ENCODE data around the gene CHST9.

CHST9 gene

DNA sequence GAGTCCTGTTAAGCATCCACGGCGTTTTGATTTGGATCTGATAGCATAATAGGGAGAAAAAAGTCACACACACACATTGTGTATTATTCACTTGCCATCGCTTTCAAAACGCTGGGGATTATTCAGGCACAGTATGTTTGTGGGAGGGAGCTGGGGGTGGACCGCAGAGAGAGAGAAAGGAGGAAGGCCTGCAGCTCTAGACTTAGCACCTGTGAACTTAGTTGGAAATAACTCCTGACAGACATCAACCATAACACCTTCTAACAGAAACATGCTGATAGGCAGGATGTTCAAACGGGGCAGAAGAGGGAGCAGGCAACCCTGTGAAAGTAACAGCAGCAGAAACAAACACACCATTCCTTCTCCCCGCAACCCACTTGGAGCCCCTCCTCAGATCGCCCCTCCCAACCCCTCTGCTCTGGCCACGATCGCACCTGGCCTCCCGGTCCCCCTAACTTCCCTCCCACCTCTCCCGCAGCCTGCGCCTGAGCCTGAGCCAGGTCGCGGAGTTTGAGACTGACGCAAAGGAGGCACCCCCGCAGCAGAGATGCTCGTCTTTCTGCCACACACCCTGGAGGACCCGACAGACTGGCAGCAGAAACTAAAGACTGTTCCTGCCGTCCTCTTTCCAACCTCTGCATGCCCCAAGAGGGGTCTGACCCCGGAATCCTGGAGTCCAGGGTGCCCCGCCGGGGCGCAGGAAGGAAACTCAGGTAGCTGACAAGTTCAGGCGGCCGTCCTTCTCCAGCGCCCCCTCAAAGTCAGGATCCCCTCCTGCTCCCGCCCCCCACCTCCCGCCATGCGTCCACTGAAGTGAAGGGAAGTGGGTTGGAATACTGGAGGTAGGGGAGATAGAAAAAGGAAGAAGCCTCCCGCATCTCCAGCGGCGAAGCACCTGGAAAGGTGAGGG, 738 bp downstream of the CHST9 start:
- H3K4me3 ChIP-seq (ENCODE audit: insufficient read depth in 1 of 2, low read depth in 1 of 2, low read length in 2 of 2), result peak overlapping the region in 1 of 2 experiments; percentile 69
- H2BK120ac ChIP-seq (ENCODE audit: low read depth, low read length), result no peak overlapping the region
- no peak overlapping the region for H4K91ac ChIP-seq (ENCODE audit: low read length)
- H3K4me1 ChIP-seq (ENCODE audit: control insufficient read depth, insufficient read depth, low read depth, low read length), result peaks cover 10% of the 10 kb centered on the region
- no peak overlapping the region for H2AK5ac ChIP-seq (ENCODE audit: low read length, severe bottlenecking)
- no peak overlapping the region for H3K27ac ChIP-seq (ENCODE audit: low read length, poor library complexity, severe bottlenecking)
- H3K4ac ChIP-seq (ENCODE audit: low read depth in 1 of 2, low read length in 2 of 2), result no peak overlapping the region
- no peak for DNase-seq
- no peak overlapping the region for H2BK12ac ChIP-seq (ENCODE audit: low read length in 2 of 2)
- no peak overlapping the region for H2AFZ ChIP-seq (ENCODE audit: low read depth, low read length)
- H4K8ac ChIP-seq (ENCODE audit: low read length), result no peak overlapping the region
- no peaks in the 10 kb centered on the region for H3K9me3 ChIP-seq (ENCODE audit: control insufficient read depth, low read length)
- H3K23ac ChIP-seq (ENCODE audit: low read length in 2 of 2), result no peak overlapping the region
- no peaks in the 10 kb centered on the region for H3K36me3 ChIP-seq (ENCODE audit: control insufficient read depth in 1 of 2, insufficient read depth in 2 of 2, low read depth in 1 of 2, low read length in 2 of 2)
- H3K79me1 ChIP-seq (replicated peaks; ENCODE audit: low read length, poor library complexity, severe bottlenecking), result no peaks in the 10 kb centered on the region
- no peak overlapping the region for H3K9ac ChIP-seq (ENCODE audit: low read length)
- H3K4me2 ChIP-seq (ENCODE audit: low read length, poor library complexity, severe bottlenecking), result peak overlapping the region; percentile 96
- H2BK5ac ChIP-seq (ENCODE audit: low read depth, low read length, poor library complexity, severe bottlenecking), result no peak overlapping the region
- H3K14ac ChIP-seq (ENCODE audit: low read length in 2 of 2), result no peak overlapping the region
- no peak overlapping the region for H3K18ac ChIP-seq (ENCODE audit: low read depth in 1 of 2, low read length in 2 of 2)
- WGBS, result 1% methylated on average over 18 of the region's 33 CpGs
- peaks cover 0 to 36% of the 10 kb centered on the region in 2 experiments for H3K27me3 ChIP-seq (ENCODE audit: control insufficient read depth in 1 of 2, insufficient read depth in 1 of 2, low read length in 2 of 2)
- H2BK15ac ChIP-seq (ENCODE audit: low read depth, poor library complexity, severe bottlenecking), result no peak overlapping the region

GRCh38 chr18:27181726-27182125, 3.4 kb downstream of the CHST9 start:
- Histone ChIP-seq H3K4me1 (ENCODE audit: control insufficient read depth, insufficient read depth, low read depth, low read length) (peaks cover 10% of the 10 kb centered on the region), H2BK12ac (ENCODE audit: low read length in 2 of 2) (no peak overlapping the region), H3K79me1 (replicated peaks; ENCODE audit: low read length, poor library complexity, severe bottlenecking) (no peaks in the 10 kb centered on the region), H2BK5ac (ENCODE audit: low read depth, low read length, poor library complexity, severe bottlenecking) (no peak overlapping the region), H3K18ac (ENCODE audit: low read depth in 1 of 2, low read length in 2 of 2) (no peak overlapping the region), H3K36me3 (ENCODE audit: control insufficient read depth in 1 of 2, insufficient read depth in 2 of 2, low read depth in 1 of 2, low read length in 2 of 2) (no peaks in the 10 kb centered on the region), H2AK5ac (ENCODE audit: low read length, severe bottlenecking) (no peak overlapping the region), H3K27me3 (ENCODE audit: control insufficient read depth in 1 of 2, insufficient read depth in 1 of 2, low read length in 2 of 2) (peaks cover 0 to 36% of the 10 kb centered on the region in 2 experiments), H3K9me3 (ENCODE audit: control insufficient read depth, low read length) (no peaks in the 10 kb centered on the region), H4K91ac (ENCODE audit: low read length) (no peak overlapping the region), H2AFZ (ENCODE audit: low read depth, low read length) (no peak overlapping the region), H4K8ac (ENCODE audit: low read length) (no peak overlapping the region), H2BK120ac (ENCODE audit: low read depth, low read length) (no peak overlapping the region), H3K9ac (ENCODE audit: low read length) (no peak overlapping the region), H3K14ac (ENCODE audit: low read length in 2 of 2) (no peak overlapping the region), H3K27ac (ENCODE audit: low read length, poor library complexity, severe bottlenecking) (no peak overlapping the region), H3K23ac (ENCODE audit: low read length in 2 of 2) (no peak overlapping the region), H3K4me2 (ENCODE audit: low read length, poor library complexity, severe bottlenecking) (no peak overlapping the region), H3K4ac (ENCODE audit: low read depth in 1 of 2, low read length in 2 of 2) (no peak overlapping the region), H3K4me3 (ENCODE audit: insufficient read depth in 1 of 2, low read depth in 1 of 2, low read length in 2 of 2) (no peak overlapping the region), H2BK15ac (ENCODE audit: low read depth, poor library complexity, severe bottlenecking) (no peak overlapping the region)
- no peak for DNase-seq
- 78% methylated on average over 1 of the region's 1 CpG for WGBS

DNA sequence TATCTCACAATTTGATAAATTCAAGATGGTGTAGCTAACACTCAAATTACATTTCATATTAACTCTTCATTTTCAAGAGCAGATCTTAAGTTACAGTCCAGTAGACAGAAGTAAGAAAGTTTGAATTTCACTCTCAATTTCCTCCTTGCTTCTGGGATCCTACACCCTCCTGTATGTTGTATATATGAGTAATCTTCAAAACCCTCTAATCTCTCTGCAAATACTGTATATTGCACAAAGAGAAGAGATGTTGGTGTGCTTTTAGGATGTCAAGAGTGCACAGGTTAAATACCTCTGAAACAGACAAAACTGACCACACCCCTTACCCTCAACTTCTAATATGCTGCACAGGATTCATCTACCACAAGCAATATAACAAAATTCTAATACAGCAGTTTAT, 6.7 kb downstream of the CHST9 start:
- no peak for DNase-seq
- Histone ChIP-seq H4K8ac (ENCODE audit: low read length) (no peak overlapping the region), H3K27ac (ENCODE audit: low read length, poor library complexity, severe bottlenecking) (no peak overlapping the region), H3K4me3 (ENCODE audit: insufficient read depth in 1 of 2, low read depth in 1 of 2, low read length in 2 of 2) (no peak overlapping the region), H3K4ac (ENCODE audit: low read depth in 1 of 2, low read length in 2 of 2) (no peak overlapping the region), H3K4me2 (ENCODE audit: low read length, poor library complexity, severe bottlenecking) (no peak overlapping the region), H2AK5ac (ENCODE audit: low read length, severe bottlenecking) (no peak overlapping the region), H3K4me1 (ENCODE audit: control insufficient read depth, insufficient read depth, low read depth, low read length) (no peaks in the 10 kb centered on the region), H3K9ac (ENCODE audit: low read length) (no peak overlapping the region), H2BK12ac (ENCODE audit: low read length in 2 of 2) (no peak overlapping the region), H2AFZ (ENCODE audit: low read depth, low read length) (no peak overlapping the region), H2BK15ac (ENCODE audit: low read depth, poor library complexity, severe bottlenecking) (no peak overlapping the region), H3K18ac (ENCODE audit: low read depth in 1 of 2, low read length in 2 of 2) (no peak overlapping the region), H2BK5ac (ENCODE audit: low read depth, low read length, poor library complexity, severe bottlenecking) (no peak overlapping the region), H3K9me3 (ENCODE audit: control insufficient read depth, low read length) (no peaks in the 10 kb centered on the region), H3K27me3 (ENCODE audit: control insufficient read depth in 1 of 2, insufficient read depth in 1 of 2, low read length in 2 of 2) (peaks cover 0 to 13% of the 10 kb centered on the region in 2 experiments), H3K14ac (ENCODE audit: low read length in 2 of 2) (no peak overlapping the region), H4K91ac (ENCODE audit: low read length) (no peak overlapping the region), H3K36me3 (ENCODE audit: control insufficient read depth in 1 of 2, insufficient read depth in 2 of 2, low read depth in 1 of 2, low read length in 2 of 2) (no peaks in the 10 kb centered on the region), H2BK120ac (ENCODE audit: low read depth, low read length) (no peak overlapping the region), H3K79me1 (replicated peaks; ENCODE audit: low read length, poor library complexity, severe bottlenecking) (no peaks in the 10 kb centered on the region), H3K23ac (ENCODE audit: low read length in 2 of 2) (no peak overlapping the region)

DNA sequence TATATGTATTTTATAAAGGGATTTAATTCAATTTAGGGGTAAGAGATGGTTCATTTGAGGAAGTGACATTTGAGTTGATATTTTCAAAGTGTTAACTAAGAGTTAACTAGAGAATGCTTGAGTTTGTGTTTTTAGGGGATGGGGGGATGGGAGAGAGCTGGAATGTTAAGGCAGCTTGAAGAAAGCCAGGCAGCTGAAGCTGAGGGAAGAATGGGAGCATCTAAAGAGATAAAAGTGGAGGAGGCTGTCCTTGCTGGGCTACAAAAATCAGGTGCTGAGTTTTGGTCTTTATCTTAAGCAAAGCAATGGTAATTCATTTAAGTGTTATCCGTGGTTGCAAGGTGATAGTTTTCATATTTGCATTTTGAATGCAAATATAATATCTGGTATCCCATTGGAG, 9.2 kb downstream of the CHST9 start:
- no peak overlapping the region for H3K4me3 ChIP-seq (ENCODE audit: insufficient read depth in 1 of 2, low read depth in 1 of 2, low read length in 2 of 2)
- H3K27me3 ChIP-seq (ENCODE audit: control insufficient read depth in 1 of 2, insufficient read depth in 1 of 2, low read length in 2 of 2), result no peaks in the 10 kb centered on the region
- H3K27ac ChIP-seq (ENCODE audit: low read length, poor library complexity, severe bottlenecking), result no peak overlapping the region
- H2AFZ ChIP-seq (ENCODE audit: low read depth, low read length), result no peak overlapping the region
- H3K79me1 ChIP-seq (replicated peaks; ENCODE audit: low read length, poor library complexity, severe bottlenecking), result no peaks in the 10 kb centered on the region
- no peaks in the 10 kb centered on the region for H3K36me3 ChIP-seq (ENCODE audit: control insufficient read depth in 1 of 2, insufficient read depth in 2 of 2, low read depth in 1 of 2, low read length in 2 of 2)
- H3K23ac ChIP-seq (ENCODE audit: low read length in 2 of 2), result no peak overlapping the region
- no peak overlapping the region for H2AK5ac ChIP-seq (ENCODE audit: low read length, severe bottlenecking)
- no peaks in the 10 kb centered on the region for H3K9me3 ChIP-seq (ENCODE audit: control insufficient read depth, low read length)
- no peak overlapping the region for H3K4ac ChIP-seq (ENCODE audit: low read depth in 1 of 2, low read length in 2 of 2)
- whole genome bisulfite sequencing, result 0% methylated on average over 1 of the region's 1 CpG
- no peak overlapping the region for H2BK12ac ChIP-seq (ENCODE audit: low read length in 2 of 2)
- no peak overlapping the region for H2BK5ac ChIP-seq (ENCODE audit: low read depth, low read length, poor library complexity, severe bottlenecking)
- no peak overlapping the region for H3K9ac ChIP-seq (ENCODE audit: low read length)
- H2BK120ac ChIP-seq (ENCODE audit: low read depth, low read length), result no peak overlapping the region
- no peak overlapping the region for H2BK15ac ChIP-seq (ENCODE audit: low read depth, poor library complexity, severe bottlenecking)
- H3K4me2 ChIP-seq (ENCODE audit: low read length, poor library complexity, severe bottlenecking), result no peak overlapping the region
- no peak for DNase-seq
- H3K18ac ChIP-seq (ENCODE audit: low read depth in 1 of 2, low read length in 2 of 2), result no peak overlapping the region
- H3K14ac ChIP-seq (ENCODE audit: low read length in 2 of 2), result no peak overlapping the region
- no peak overlapping the region for H4K8ac ChIP-seq (ENCODE audit: low read length)
- no peaks in the 10 kb centered on the region for H3K4me1 ChIP-seq (ENCODE audit: control insufficient read depth, insufficient read depth, low read depth, low read length)
- no peak overlapping the region for H4K91ac ChIP-seq (ENCODE audit: low read length)
